Vagina (tissue), 2 donors: ENCODE data around the gene MAD1L1. TPM values are rescaled to one million over a fixed set of nuclear protein-coding genes. Genes with fewer than 3 reads are reported as not detected.

Experiments used
- DNase-seq, 2 donors: peaks; one replicate each; pipeline ENCODE4 v3.0.0-alpha.2; 2017; ENCODE audit errors: extremely low spot score in 2 of 2
- H3K27ac ChIP-seq: fragments of 200-600 bp; sonication (generic); one replicate; pipeline ENCODE4 v1.5.1; 2019
- H3K27me3 ChIP-seq: fragments of 200-600 bp; sonication (generic); one replicate; pipeline ENCODE4 v1.5.1; 2019
- H3K36me3 ChIP-seq, 2 donors: fragments of 200-600 bp; sonication (generic); one replicate each; pipeline ENCODE4 v1.5.1; 2017 to 2019
- H3K4me1 ChIP-seq: fragments of 200-600 bp; sonication (generic); one replicate; pipeline ENCODE4 v1.5.1; 2019
- H3K4me3 ChIP-seq, 2 donors: fragments of 200-600 bp; sonication (generic); 1 replicate in 1 of 2; 2 replicates in 1 of 2; pipeline ENCODE4 v1.5.1; 2016 to 2019
- H3K9me3 ChIP-seq: fragments of 200-600 bp; sonication (generic); one replicate; pipeline ENCODE4 v1.5.1; 2019
- CTCF ChIP-seq, 3 experiments: fragments of 450-650 bp in 2 of 3; fragments of 200-600 bp in 1 of 3; sonication (generic) in 1 of 3; IDR thresholded peaks; one replicate each; pipeline ENCODE4 v1.5.1; 2017 to 2019; ENCODE audit warnings: antibody characterized with exemption in 3 of 3, mild to moderate bottlenecking in 2 of 3, moderate library complexity in 2 of 3
- POLR2A ChIP-seq, 2 donors: fragments of 450-650 bp; IDR thresholded peaks; one replicate each; pipeline ENCODE4 v1.6.1; 2017; ENCODE audit warnings: antibody characterized with exemption in 2 of 2, mild to moderate bottlenecking in 2 of 2, moderate library complexity in 2 of 2
- POLR2AphosphoS5 ChIP-seq, 2 donors: sonication (generic); formaldehyde crosslinking; IDR thresholded peaks; one replicate each; pipeline ENCODE4 v1.9.0; 2017; ENCODE audit warnings: antibody characterized with exemption in 2 of 2, mild to moderate bottlenecking in 2 of 2, low read depth in 1 of 2; ENCODE audit not compliant: insufficient read depth in 1 of 2
- intact Hi-C: fragments of 100-400 bp; cut with DNase I; formaldehyde crosslinking; loops from one replicate; pipeline ENCODE4 v1.15.1; 2023
- total RNA-seq: library from RNA; depleted of rRNA; stranded (reverse); fragments of >200 nt; gene quantifications from one replicate; pipeline ENCODE4 v1.2.3, GENCODE V29; 2016

Gene MAD1L1
- total RNA-seq, 1 donor from 2014 or later = 62.4 TPM

DNA sequence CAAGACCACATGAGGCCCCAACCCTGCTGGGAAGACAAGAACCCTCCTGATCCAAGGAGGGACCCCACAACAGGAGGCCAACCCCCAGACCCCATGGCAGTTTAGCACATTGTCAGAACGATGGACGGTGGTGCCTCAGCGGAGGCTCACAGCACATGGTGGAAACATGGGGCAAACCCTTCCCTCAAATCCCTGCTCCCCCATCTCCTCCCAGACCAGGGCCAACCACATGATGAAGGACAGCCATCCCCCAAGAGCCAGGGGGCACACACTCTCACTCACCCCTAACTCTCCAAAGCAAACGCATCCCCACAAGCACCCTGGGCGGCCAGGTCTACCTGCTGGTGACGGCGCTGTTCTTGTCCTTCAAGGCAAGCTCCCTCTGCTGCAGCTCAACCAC lies 83.9 kb downstream of the MAD1L1 start:
- Histone ChIP-seq H3K36me3 (peaks cover 0 to 22% of the 10 kb centered on the region in 2 donors), H3K27ac (no peak overlapping the region), H3K4me1 (no peaks in the 10 kb centered on the region), H3K27me3 (no peaks in the 10 kb centered on the region), H3K9me3 (no peaks in the 10 kb centered on the region), H3K4me3 (no peak overlapping the region)
- intact Hi-C loops = no loop called here
- TF ChIP-seq CTCF (IDR thresholded peaks at IDR 0.05) (no peak), POLR2AphosphoS5 (IDR thresholded peaks at IDR 0.05; ENCODE audit: insufficient read depth in 1 of 2, low read depth in 1 of 2) (no peak), POLR2A (IDR thresholded peaks at IDR 0.05) (no peak)
- no peak for DNase-seq

DNA sequence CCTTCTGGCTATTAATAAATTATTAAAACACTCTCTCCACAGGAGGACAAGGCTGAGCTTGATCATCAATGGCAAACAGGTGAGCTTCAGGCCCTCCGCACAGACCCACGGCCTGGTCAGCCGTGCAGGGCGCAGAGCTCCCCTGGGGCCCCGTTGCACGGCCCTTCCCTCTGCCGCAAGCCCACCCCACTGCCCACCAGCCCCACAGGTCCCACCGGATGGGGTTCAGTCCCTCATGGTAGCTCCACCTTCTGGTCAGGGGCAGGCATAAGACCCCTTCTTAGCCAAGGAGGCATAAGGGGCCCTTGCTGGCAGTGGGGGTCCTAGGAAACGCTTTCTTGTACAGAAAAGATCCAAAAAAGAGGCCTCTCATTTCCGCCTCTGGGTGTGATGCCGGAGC lies 84.6 kb downstream of the MAD1L1 start:
- no peak overlapping the region for H3K4me3 ChIP-seq
- no peak for TF ChIP-seq POLR2AphosphoS5 (IDR thresholded peaks at IDR 0.05; ENCODE audit: insufficient read depth in 1 of 2, low read depth in 1 of 2)
- no peak for TF ChIP-seq CTCF (IDR thresholded peaks at IDR 0.05)
- no peak for TF ChIP-seq POLR2A (IDR thresholded peaks at IDR 0.05)
- H3K27ac ChIP-seq = no peak overlapping the region
- H3K9me3 ChIP-seq = no peaks in the 10 kb centered on the region
- peaks cover 0 to 27% of the 10 kb centered on the region in 2 donors for H3K36me3 ChIP-seq
- DNase-seq = no peak
- no peaks in the 10 kb centered on the region for H3K4me1 ChIP-seq
- intact Hi-C loops = no loop called here
- no peaks in the 10 kb centered on the region for H3K27me3 ChIP-seq

- Histone ChIP-seq H3K36me3 (peaks cover 0 to 27% of the 10 kb centered on the region in 2 donors), H3K4me1 (no peaks in the 10 kb centered on the region), H3K4me3 (no peak overlapping the region), H3K27ac (no peak overlapping the region), H3K27me3 (no peaks in the 10 kb centered on the region), H3K9me3 (no peaks in the 10 kb centered on the region)
- TF ChIP-seq POLR2AphosphoS5 (IDR thresholded peaks at IDR 0.05; ENCODE audit: insufficient read depth in 1 of 2, low read depth in 1 of 2) (no peak), CTCF (IDR thresholded peaks at IDR 0.05) (no peak), POLR2A (IDR thresholded peaks at IDR 0.05) (no peak)
- intact Hi-C loops = no loop called here
- DNase-seq = no peak
Measured at GRCh38 chr7:2146676-2147472, 85.9 kb downstream of the MAD1L1 start.

DNA sequence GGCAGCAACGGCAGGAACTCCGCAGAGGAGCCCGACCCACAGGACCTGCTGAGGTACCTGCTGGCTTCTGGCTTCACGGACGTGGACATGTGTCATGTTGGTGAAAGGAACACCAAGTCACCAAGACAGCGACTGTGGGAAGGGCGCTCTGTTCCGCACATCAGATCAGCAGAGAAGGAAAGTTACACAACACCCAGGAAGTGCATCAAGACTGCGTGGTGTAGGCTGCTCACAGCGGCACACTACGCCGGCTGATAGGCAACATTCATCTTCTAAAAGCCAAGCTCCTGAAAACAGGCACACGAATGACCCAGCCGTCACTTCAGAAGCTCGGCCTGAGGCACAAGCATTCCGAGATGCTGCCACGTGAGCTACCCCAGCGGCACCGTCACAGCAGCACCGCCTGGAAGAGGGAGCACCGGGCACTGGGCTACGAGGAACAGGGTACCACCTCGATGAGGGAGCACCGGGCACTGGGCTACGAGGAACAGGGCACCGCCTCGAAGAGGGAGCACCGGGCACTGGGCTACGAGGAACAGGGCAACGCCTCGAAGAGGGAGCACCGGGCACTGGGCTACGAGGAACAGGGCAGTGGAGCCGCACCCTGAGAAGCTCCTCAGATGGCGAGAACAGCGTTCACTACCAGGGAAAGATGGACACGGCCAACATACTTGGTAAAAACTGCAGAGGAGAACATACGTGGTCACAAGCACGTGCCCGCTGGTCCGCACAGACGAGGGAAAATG lies 86.7 kb downstream of the MAD1L1 start:
- Histone ChIP-seq H3K27me3 (no peaks in the 10 kb centered on the region), H3K27ac (no peak overlapping the region), H3K4me1 (no peaks in the 10 kb centered on the region), H3K9me3 (no peaks in the 10 kb centered on the region), H3K36me3 (peaks cover 0 to 27% of the 10 kb centered on the region in 2 donors), H3K4me3 (no peak overlapping the region)
- intact Hi-C loops = no loop called here
- no peak for DNase-seq
- TF ChIP-seq CTCF (IDR thresholded peaks at IDR 0.05) (no peak), POLR2A (IDR thresholded peaks at IDR 0.05) (no peak), POLR2AphosphoS5 (IDR thresholded peaks at IDR 0.05; ENCODE audit: insufficient read depth in 1 of 2, low read depth in 1 of 2) (no peak)

DNA sequence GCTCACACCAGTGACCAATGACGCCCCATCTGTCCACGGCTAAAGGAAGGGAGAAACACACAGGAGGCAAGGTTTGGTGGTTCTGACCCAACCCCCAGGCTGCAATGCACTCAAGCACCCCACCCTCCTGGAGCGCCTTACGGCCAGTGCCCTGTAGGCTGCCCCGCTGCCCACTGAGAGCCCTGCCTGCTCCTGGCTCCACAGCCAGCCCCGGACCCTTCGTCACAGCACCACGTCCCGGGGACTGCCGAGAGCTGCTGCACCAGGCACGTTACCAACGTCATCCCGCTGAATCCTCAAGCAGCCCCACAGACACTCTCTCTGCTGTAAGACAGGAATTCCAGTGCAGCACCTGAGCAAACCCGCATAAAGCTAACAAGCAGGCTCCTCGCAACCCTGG lies 87.8 kb downstream of the MAD1L1 start:
- no peak overlapping the region for H3K4me3 ChIP-seq
- H3K27ac ChIP-seq = no peak overlapping the region
- H3K9me3 ChIP-seq = no peaks in the 10 kb centered on the region
- intact Hi-C loops = no loop called here
- TF ChIP-seq CTCF (IDR thresholded peaks at IDR 0.05) = no peak
- no peak for TF ChIP-seq POLR2AphosphoS5 (IDR thresholded peaks at IDR 0.05; ENCODE audit: insufficient read depth in 1 of 2, low read depth in 1 of 2)
- no peak for TF ChIP-seq POLR2A (IDR thresholded peaks at IDR 0.05)
- H3K36me3 ChIP-seq = peaks cover 0 to 27% of the 10 kb centered on the region in 2 donors
- no peaks in the 10 kb centered on the region for H3K27me3 ChIP-seq
- DNase-seq = no peak
- no peaks in the 10 kb centered on the region for H3K4me1 ChIP-seq
